GM18499 (cell line): Measurements from ENCODE around the gene SYCP2.
"Not testable (repeated sequence)": the region's sequence is repeated elsewhere in the genome, so short reads cannot be mapped to it uniquely, and the experiment has no call there.

Experiments used
- ATAC-seq: cut with Tn5 transposase; IDR thresholded peaks from one replicate; pipeline ENCODE4 v1.9.1; 2021; ENCODE audit warnings: moderate number of reproducible peaks; ENCODE audit not compliant: insufficient read depth, unreplicated experiment

Gene SYCP2

GRCh38 chr20:59920944-59921343 is 12.5 kb downstream of the SYCP2 start:
- ATAC-seq = no peak

- ATAC-seq = no peak
These were observed 20.8 kb downstream of the SYCP2 start for GRCh38 chr20:59912609-59913008.

DNA sequence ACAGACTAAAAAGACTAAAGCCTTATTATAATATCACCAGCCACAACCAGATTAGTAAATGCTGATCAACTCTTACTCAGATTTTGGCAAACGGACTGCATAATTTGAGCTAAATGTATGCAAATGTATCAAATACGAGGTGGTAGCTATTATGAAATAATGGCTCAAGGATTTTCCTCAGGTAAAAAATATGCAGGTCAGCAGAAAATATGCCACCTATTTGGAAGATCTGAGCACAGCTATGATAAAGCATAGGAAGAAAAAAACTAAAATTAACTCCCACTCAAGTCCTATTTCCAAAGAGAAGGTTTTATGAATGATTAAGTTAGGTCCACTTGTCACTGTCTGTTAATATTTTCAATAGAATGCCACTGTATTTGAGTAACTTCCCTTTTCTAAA is 22.4 kb downstream of the SYCP2 start:
- no peak for ATAC-seq

DNA sequence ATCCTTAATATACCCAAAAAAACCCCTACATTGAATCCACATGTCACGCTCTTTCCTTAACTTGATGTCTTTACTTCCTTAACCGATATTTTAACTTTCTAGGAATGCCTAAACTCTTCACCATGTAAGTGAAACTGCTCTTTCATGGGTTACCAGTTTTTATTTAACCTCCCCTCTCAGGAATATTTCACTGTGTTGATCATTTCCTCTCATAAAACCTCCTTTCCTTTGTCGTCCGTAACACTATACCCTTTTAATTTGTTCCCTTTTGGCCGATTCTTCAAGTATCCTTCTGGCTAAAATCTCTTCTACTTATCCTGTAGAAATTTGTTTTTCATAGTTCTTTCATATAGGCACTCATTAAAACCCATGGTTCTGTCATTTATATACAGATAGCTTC is 24.6 kb downstream of the SYCP2 start:
- no peak for ATAC-seq

DNA sequence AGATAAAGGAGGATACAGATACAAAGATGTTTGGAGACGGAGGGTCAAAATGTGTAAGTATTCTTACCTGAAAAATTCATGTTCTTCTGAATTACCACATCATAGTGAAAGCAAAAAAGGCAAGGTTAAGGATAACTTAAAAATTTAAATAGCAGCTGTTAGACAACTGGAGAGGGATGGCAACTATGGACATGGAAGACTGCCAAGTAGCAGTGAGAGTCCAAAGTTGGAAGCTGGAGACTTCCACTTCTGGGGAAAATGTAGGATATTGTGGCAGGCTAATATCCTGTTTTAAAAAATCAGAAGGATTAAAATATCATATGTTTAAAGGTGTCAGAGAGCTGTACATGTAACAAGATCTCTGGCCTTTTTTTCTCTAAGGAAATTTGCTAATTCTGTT is 29.8 kb downstream of the SYCP2 start:
- no peak for ATAC-seq

DNA sequence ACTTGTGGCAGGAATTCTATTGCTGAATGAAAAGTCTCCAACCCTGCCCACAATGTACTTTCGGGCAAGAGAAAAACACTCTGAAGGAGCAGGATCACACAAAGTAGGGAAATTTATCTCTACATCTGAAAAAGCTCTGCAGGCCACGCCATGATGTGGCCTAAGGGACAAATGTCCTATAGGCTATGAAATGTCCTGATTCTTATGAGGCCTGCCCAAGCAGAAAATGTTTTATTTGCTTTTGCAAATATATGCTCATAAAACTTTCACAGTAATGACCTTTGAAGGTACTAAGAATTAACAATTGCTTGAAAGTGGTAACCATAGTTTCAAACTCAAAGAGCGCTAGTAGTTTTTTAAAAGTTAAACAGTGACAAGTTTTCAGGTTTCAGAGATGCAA is 31.0 kb downstream of the SYCP2 start:
- no peak for ATAC-seq

GRCh38 chr20:59895908-59896307 is 37.5 kb downstream of the SYCP2 start:
- no peak for ATAC-seq

DNA sequence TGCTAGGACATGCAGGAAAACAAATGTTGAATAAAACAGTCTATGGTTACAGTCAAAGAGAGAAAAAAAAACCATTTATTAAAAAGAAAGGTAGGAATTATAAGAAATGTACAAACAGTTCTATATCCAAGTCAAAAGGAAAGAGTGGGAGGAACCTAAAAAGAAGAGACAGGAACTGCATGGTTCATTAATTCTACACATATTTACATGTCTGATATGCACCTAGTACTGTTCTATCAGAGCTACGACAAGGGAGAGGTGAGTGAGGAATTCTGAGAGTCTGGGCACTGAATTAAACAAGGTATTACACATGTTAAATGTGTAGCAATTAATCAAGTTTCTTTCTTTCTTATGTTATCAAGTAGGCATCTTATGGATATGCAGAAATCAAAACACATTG is 41.9 kb downstream of the SYCP2 start:
- ATAC-seq = no peak

DNA sequence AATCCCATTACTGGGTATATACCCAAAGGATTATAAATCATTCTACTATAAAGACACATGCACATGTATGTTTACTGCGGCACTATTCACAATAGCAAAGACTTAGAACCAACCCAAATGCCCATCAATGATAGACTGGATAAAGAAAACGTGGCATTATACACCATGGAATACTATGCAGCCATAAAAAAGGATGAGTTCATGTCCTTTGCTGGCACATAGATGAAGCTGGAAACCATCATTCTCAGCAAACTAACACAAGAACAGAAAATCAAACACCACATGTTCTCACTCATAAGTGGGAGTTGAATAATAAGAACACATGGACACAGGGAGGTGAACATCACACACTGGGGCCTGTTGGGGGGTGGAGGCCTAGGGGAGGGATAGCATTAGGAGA is 43.4 kb downstream of the SYCP2 start:
- ATAC-seq = not testable (repeated sequence)

- ATAC-seq = no peak
These were observed 45.4 kb downstream of the SYCP2 start for GRCh38 chr20:59888050-59888449.

DNA sequence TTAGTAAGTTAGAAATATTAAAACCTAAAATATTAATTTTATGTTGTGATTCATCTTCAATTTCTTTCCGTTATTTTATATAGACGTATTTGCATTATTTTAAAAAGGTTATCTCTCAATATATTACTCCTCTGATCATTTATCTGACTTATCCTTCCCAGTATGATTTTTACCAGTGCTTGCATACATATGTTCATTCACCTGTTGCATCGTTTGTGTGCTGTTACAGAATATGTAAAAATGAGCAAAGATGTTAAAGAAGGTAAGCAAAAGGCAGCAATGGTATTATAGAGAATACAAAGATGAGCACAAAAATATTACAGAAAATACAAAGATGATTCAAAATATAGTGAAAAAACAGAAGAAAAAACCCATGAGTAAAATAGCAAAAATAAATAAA is 48.9 kb downstream of the SYCP2 start:
- no peak for ATAC-seq

GRCh38 chr20:59880198-59880597 is 53.2 kb downstream of the SYCP2 start:
- no peak for ATAC-seq

- ATAC-seq = no peak
These were observed 60.0 kb downstream of the SYCP2 start for GRCh38 chr20:59873409-59873808.

- ATAC-seq = no peak
These were observed 62.3 kb downstream of the SYCP2 start for GRCh38 chr20:59871096-59871495.

DNA sequence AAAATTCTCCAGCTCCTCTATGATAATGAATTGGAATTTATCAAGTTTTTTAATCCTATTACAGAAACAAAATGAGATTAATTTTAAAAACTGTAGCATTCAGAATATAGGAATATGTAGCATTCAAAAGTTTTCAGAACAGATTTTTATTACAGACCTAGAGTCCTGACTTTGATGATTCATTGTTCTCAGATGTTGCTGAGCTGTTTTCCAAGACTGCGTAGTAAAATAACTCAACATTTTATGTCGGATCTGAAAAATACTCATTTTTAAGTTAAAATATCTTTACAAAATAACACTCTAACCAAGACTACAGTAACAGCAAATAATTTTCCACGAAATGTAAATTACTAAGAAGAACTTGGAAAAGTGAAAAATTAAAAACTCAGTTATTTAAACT is 67.1 kb downstream of the SYCP2 start:
- no peak for ATAC-seq

DNA sequence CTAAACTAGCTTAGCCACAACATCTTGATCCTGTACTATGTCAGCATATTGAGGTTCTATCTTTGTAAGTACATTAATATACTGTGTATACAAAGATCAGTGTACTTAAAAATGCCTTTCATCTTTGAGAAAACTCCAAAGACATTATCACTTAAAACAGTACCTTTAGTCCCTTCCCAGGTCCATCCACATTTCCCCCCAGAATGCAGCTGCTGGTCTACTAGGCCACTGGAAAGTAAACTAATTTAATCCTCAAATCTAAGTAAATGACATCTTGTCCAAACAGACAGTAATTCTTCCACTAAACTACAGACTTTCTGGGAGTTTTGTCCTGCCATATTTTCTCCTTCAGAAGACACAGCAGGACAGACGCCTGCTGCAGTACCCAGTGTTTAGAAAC is 68.7 kb downstream of the SYCP2 start:
- no peak for ATAC-seq

DNA sequence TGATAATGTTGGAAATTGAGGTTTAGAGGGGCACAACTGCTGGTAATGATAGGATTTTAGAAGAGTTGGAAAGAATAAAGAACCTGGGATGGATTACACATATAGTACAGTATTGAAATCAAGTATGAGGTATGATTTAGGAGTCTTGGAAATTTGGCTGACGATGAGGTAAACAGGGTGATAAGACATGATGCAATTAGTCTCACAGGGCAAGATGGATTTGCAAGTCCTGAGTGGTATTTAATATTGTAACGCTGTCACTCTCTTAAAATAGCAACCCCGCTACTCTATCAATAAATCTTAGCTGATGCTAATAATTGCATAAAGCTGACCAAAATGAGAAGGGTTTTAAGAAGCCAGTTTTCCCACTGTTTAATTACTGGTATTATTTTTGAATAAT is 70.4 kb downstream of the SYCP2 start:
- ATAC-seq = no peak

GRCh38 chr20:59861401-59861800 is 72.0 kb downstream of the SYCP2 start:
- no peak for ATAC-seq

DNA sequence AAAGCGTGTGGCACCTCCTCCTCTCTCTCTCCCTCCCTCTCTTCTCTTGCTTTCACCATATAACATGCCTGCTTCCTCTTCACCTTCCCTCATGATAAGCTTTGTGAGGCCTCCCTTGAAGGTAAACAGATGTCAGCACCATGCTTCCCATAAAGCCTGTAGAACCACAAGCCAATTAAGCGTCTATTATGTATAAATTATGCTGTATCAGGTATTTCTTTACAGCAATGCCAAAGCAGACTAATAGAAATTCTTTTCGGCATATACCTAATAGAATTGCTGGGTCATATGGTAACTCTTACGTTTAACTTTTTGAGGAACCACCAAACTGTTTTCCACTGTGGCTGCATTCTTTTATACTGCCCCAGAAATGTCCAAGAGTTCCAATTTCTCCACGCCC is 75.0 kb downstream of the SYCP2 start:
- ATAC-seq = no peak

DNA sequence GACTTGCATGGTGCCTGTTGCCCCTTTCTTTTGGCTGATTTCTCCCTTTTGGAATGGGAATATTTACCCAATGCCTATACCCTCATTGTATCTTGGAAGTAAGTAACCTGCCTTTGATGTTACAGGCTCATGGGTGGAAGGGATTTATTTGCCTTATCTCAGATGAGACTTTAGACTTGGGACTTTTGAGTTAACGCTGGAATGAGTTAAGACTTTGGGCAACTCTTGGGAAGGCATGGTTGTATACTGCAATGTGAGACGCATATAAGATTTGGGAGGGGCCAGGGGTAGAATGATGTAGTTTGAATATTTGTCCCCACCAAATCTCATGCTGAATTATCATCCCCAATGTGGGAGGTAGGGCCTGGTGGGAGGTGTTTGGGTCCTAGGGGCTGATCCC is 75.5 kb downstream of the SYCP2 start:
- no peak for ATAC-seq

DNA sequence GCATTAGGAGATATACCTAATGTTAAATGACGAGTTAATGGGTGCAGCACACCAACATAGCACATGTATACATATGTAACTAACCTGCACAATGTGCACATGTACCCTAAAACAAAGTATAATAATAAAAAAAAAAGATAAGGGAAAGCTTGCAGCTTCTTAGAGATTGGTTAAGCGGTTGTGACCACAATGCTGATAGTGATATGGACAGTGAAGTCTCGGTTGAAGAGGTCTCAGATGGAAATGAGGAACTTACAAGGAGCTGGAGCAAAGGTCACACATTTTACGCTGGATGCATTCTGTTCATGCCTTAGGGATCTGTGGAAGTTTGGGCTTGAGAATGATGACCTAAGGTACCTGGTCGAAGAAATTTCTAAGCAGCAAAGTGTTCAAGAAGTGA is 76.5 kb downstream of the SYCP2 start:
- not testable (repeated sequence) for ATAC-seq

DNA sequence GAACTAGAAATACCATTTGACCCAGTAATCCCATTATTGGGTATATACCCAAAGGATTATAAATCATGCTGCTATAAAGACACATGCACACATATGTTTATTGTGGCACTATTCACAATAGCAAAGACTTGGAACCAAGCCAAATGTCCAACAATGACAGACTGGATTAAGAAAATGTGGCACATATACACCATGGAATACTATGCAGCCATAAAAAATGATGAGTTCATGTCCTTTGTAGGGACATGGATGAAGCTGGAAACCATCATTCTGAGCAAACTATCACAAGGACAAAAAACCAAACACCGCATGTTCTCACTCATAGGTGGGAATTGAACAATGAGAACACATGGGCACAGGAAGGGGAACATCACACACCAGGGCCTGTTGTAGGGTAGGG is 76.9 kb downstream of the SYCP2 start:
- not testable (repeated sequence) for ATAC-seq

GRCh38 chr20:59850018-59850641 is 83.3 kb downstream of the SYCP2 start:
- no peak for ATAC-seq
